Sigmoid colon (tissue), 7 donors: Measurements from ENCODE around the gene CYBA. TPM values are rescaled to one million over a fixed set of nuclear protein-coding genes. Genes with fewer than 3 reads are reported as not detected.

ENCODE experiments used
- DNase-seq: peaks from one replicate; pipeline ENCODE4 v3.0.0-alpha.2; 2019
- H3K27ac ChIP-seq, 4 donors: fragments of 200-600 bp; sonication (generic); one replicate each; pipeline ENCODE4 v1.5.1; 2016 to 2019; ENCODE audit warnings: mild to moderate bottlenecking in 1 of 4
- H3K27me3 ChIP-seq, 3 donors: fragments of 200-600 bp; sonication (generic); one replicate each; pipeline ENCODE4 v1.5.1; 2019; ENCODE audit warnings: mild to moderate bottlenecking in 1 of 3
- H3K36me3 ChIP-seq, 4 donors: fragments of 200-600 bp; sonication (generic); one replicate each; pipeline ENCODE4 v1.5.1; 2016 to 2019
- H3K4me1 ChIP-seq, 4 donors: fragments of 200-600 bp; sonication (generic); one replicate each; pipeline ENCODE4 v1.5.1; 2017 to 2019
- H3K4me3 ChIP-seq, 4 donors: fragments of 200-600 bp; sonication (generic); one replicate each; pipeline ENCODE4 v1.5.1; 2017 to 2019; ENCODE audit warnings: mild to moderate bottlenecking in 2 of 4, moderate library complexity in 1 of 4
- H3K9me3 ChIP-seq, 4 donors: fragments of 200-600 bp in 3 of 4; sonication (generic) in 3 of 4; one replicate each; pipeline versions ENCODE4 v1.5.1 to v1.6.1; 2013 to 2019
- EP300 ChIP-seq, 4 donors: sonication (generic); formaldehyde crosslinking; IDR thresholded peaks; one replicate each; pipeline ENCODE4 v1.6.1; 2017; ENCODE audit warnings: antibody characterized with exemption in 4 of 4
- POLR2A ChIP-seq, 2 donors: fragments of 450-650 bp; IDR thresholded peaks; one replicate each; pipeline ENCODE4 v1.6.1; 2016; ENCODE audit warnings: antibody characterized with exemption in 2 of 2, mild to moderate bottlenecking in 2 of 2, moderate library complexity in 2 of 2
- POLR2AphosphoS5 ChIP-seq, 4 donors: sonication (generic); formaldehyde crosslinking; IDR thresholded peaks; one replicate each; pipeline ENCODE4 v1.6.1; 2017; ENCODE audit warnings: antibody characterized with exemption in 4 of 4
- WGBS, 2 donors: extraction: QIAGEN DNeasy Blood & Tissue Kit; methylation state at CpG; one replicate each; pipeline ENCODE4 v1.1.7; 2013; 5-methylcytosine and 5-hydroxymethylcytosine counted together
- intact Hi-C: fragments of 100-400 bp; cut with DNase I; formaldehyde crosslinking; loops from one replicate; pipeline ENCODE4 v1.15.1; 2023
- polyA plus RNA-seq, 3 donors: library from polyadenylated mRNA; stranded (reverse); fragments of 200-250 nt; gene quantifications; one replicate each; pipeline ENCODE4 v1.2.3, GENCODE V29; 2013
- total RNA-seq, 4 donors: library from RNA; depleted of rRNA; stranded (reverse); fragments of >200 nt; gene quantifications; one replicate each; pipeline ENCODE4 v1.1.0, GENCODE V29; 2016
- TF ChIP-seq, protein P1 (sequence below), 4 experiments: fragments of 450-650 bp in 3 of 4; fragments of 200-600 bp in 1 of 4; IDR thresholded peaks; one replicate each; pipeline ENCODE4 v1.5.1; 2016 to 2019; ENCODE audit warnings: antibody characterized with exemption in 4 of 4, mild to moderate bottlenecking in 3 of 4, moderate library complexity in 2 of 4
- donor health status: healthy with polysubstance abuse.
- donor health status: Bipolar disorder and iron deficiency.
- donor health status: healthy.

Gene CYBA
- total and polyA plus RNA-seq, 7 donors: 63.1 to 429 (median 124) TPM

DNA sequence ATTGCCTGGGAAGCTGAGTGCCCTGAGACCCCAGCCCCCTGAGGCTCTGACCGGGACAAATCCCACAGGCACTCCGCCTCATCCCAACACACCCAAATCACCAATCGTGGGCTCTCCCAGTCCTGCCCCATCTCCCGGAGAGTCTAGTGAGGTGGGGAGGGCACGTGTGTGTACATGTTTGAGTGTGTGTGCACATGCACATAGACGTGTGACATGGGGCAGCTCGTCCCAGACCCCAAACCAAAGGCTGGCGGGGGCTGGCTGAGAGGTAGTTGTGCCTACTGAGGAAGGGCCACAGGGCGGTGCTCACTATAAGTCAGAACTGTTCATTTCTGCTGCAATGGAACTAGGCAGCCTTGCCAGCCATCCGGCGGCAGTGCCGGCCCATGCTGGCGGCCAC, 26.9 kb upstream of the CYBA start:
- DNase-seq: no peak
- H3K4me3 ChIP-seq: no peak overlapping the region
- no peak for TF ChIP-seq POLR2AphosphoS5 (IDR thresholded peaks at IDR 0.05)
- TF ChIP-seq, protein P1, sequence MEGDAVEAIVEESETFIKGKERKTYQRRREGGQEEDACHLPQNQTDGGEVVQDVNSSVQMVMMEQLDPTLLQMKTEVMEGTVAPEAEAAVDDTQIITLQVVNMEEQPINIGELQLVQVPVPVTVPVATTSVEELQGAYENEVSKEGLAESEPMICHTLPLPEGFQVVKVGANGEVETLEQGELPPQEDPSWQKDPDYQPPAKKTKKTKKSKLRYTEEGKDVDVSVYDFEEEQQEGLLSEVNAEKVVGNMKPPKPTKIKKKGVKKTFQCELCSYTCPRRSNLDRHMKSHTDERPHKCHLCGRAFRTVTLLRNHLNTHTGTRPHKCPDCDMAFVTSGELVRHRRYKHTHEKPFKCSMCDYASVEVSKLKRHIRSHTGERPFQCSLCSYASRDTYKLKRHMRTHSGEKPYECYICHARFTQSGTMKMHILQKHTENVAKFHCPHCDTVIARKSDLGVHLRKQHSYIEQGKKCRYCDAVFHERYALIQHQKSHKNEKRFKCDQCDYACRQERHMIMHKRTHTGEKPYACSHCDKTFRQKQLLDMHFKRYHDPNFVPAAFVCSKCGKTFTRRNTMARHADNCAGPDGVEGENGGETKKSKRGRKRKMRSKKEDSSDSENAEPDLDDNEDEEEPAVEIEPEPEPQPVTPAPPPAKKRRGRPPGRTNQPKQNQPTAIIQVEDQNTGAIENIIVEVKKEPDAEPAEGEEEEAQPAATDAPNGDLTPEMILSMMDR (IDR thresholded peaks at IDR 0.05): no peak
- no peak for TF ChIP-seq EP300 (IDR thresholded peaks at IDR 0.05)
- TF ChIP-seq POLR2A (IDR thresholded peaks at IDR 0.05): no peak
- intact Hi-C loops: no loop called here
- no peaks in the 10 kb centered on the region for H3K9me3 ChIP-seq
- peaks cover 0 to 9% (median 0%) of the 10 kb centered on the region in 4 donors for H3K36me3 ChIP-seq
- peaks cover 14 to 51% (median 32%) of the 10 kb centered on the region in 3 donors for H3K27me3 ChIP-seq
- 78 to 83% methylated on average over 13 of the region's 13 CpGs for WGBS, 2 donors
- H3K4me1 ChIP-seq: peaks cover 0 to 6% (median 0%) of the 10 kb centered on the region in 4 donors
- no peak overlapping the region for H3K27ac ChIP-seq

DNA sequence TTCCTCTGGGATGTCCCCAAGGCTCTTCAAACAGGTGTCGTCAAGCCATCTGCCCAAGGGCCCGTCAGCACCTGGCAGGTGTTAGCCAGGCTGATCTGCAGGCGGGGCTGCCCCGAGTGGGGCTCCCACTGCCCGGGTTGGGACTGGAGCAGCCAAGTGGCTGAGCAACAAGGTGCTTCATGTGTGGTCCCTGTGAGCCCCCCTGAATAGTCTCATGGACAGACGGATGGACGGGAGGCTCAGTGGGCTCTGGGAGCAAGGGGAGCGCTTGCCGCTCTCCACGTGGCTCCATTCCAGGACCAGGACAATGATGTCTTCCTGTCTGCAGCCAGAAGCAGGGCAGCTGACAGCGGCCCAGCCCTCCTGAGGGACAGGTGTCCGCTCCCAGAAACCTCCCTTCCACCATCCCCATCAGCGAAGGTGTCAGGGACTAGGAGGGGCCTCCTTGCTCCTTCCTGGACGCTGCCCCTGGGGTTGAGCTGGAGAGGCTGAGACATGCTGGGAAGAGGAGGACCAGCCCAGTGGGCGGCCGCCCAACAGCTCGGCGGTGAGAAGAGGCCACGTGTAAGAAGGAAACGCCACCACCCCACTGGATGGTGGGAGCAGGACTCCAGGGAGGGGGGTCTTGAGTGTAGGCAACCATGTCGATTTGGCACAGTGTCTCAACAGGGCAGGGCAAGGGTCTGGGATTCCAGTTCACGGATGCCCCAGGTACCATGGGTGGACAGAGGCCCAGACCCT, 25.8 kb upstream of the CYBA start:
- Histone ChIP-seq H3K4me1 (peaks cover 0 to 6% (median 0%) of the 10 kb centered on the region in 4 donors), H3K9me3 (no peaks in the 10 kb centered on the region)

DNA sequence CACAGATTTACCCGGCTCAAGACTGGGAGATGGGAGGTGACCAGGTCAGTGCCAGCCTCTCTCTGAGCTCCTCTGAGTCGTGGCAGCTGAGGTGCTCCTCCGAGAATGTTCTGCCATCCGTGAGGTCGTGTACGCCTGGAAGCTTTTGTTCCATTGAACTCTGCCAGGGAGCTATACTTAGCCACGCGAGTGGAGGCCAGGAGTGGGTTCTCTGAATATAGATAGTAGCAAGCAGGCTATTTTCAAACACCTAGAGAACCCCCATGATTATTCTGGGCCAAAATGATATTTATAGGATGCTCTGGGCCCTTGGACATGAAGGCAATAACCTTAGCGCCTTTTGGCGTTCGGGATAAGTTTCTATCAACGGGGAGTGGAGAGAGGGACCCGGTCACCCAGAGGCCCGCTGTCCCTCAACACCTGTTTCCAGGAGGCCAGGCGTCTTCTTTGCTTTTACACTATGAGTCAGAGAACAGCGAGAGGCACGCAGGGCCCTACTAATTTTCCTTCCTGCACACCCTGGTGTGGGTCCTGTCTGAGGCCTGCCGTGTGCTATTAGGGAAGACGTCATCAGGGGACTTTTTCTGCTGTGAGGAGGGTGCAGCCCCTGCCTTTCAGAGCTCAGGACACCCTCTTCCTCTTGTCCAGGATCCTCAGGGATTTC, 23.0 kb upstream of the CYBA start:
- WGBS, 2 donors: 93% methylated on average over 19 of the region's 19 CpGs
- no peak overlapping the region for H3K4me3 ChIP-seq

More for the DNA sequence above, 25.8 kb upstream of the CYBA start:
- no peak for DNase-seq
- WGBS, 2 donors: 82 to 88% methylated on average over 22 of the region's 22 CpGs
- H3K27ac ChIP-seq: no peak overlapping the region
- intact Hi-C loops: no loop called here
- no peak overlapping the region for H3K4me3 ChIP-seq
- no peak for TF ChIP-seq EP300 (IDR thresholded peaks at IDR 0.05)
- TF ChIP-seq, protein P1 (IDR thresholded peaks at IDR 0.05): no peak
- TF ChIP-seq POLR2A (IDR thresholded peaks at IDR 0.05): no peak
- TF ChIP-seq POLR2AphosphoS5 (IDR thresholded peaks at IDR 0.05): no peak
- H3K27me3 ChIP-seq: peaks cover 14 to 44% (median 26%) of the 10 kb centered on the region in 3 donors
- H3K36me3 ChIP-seq: peaks cover 0 to 9% (median 0%) of the 10 kb centered on the region in 4 donors

DNA sequence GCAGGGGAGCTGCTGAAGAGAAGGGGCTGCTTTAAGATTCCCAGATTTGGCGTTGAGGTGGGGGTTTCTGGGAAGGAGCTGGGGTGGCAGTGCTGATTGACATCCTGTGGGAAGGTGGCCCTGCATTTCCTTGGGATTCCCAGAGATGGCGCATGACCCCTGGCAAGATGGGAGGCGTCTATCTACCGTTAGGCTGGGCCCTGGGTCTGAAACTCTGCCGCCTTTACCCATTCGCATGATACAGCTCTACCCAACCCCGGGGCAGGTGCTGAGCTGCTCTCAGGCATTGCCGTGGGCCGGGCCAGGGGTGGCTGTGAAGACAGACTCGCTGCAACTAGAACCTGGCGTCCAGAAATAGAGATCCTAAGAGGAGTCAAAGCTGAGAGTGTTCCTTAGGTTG, 21.9 kb upstream of the CYBA start:
- intact Hi-C loops: no loop called here
- 38 to 74% methylated on average over 11 of the region's 11 CpGs for WGBS, 2 donors
- no peaks in the 10 kb centered on the region for H3K4me1 ChIP-seq
- H3K9me3 ChIP-seq: no peaks in the 10 kb centered on the region
- H3K4me3 ChIP-seq: no peak overlapping the region
- no peak overlapping the region for H3K27ac ChIP-seq
- TF ChIP-seq POLR2AphosphoS5 (IDR thresholded peaks at IDR 0.05) (no peak), POLR2A (IDR thresholded peaks at IDR 0.05) (no peak), EP300 (IDR thresholded peaks at IDR 0.05) (no peak)
- TF ChIP-seq, protein P1 (IDR thresholded peaks at IDR 0.05): no peak
- peaks cover under 1 to 7% (median 2%) of the 10 kb centered on the region in 3 donors for H3K27me3 ChIP-seq
- peaks cover 0 to 9% (median 0%) of the 10 kb centered on the region in 4 donors for H3K36me3 ChIP-seq
- DNase-seq: no peak

More for the DNA sequence above, 23.0 kb upstream of the CYBA start:
- no peaks in the 10 kb centered on the region for H3K9me3 ChIP-seq
- peaks cover 0 to 9% (median 0%) of the 10 kb centered on the region in 4 donors for H3K36me3 ChIP-seq
- peaks cover 11 to 18% (median 13%) of the 10 kb centered on the region in 3 donors for H3K27me3 ChIP-seq
- TF ChIP-seq POLR2A (IDR thresholded peaks at IDR 0.05): no peak
- TF ChIP-seq, protein P1 (IDR thresholded peaks at IDR 0.05): no peak
- no peak for TF ChIP-seq POLR2AphosphoS5 (IDR thresholded peaks at IDR 0.05)
- TF ChIP-seq EP300 (IDR thresholded peaks at IDR 0.05): no peak
- no peak for DNase-seq
- intact Hi-C loops: no loop called here
- H3K4me1 ChIP-seq: peaks cover 0 to 6% (median 0%) of the 10 kb centered on the region in 4 donors
- no peak overlapping the region for H3K27ac ChIP-seq
